Glutamatergic neuron (in vitro differentiated cells): ENCODE data around the gene ATXN2L. TPM values are rescaled to one million over a fixed set of nuclear protein-coding genes. Genes with fewer than 3 reads are reported as not detected.

Experiments
- DNase-seq: peaks from one replicate; pipeline ENCODE4 v3.0.0; 2022
- H3K27ac Mint-ChIP-seq: one replicate; pipeline ENCODE4 v1.8.0; 2020; ENCODE audit warnings: mild to moderate bottlenecking, mixed read lengths, inconsistent platforms; ENCODE audit not compliant: unreplicated experiment
- H3K27me3 Mint-ChIP-seq: one replicate; pipeline ENCODE4 v1.8.0; 2020; ENCODE audit warnings: mild to moderate bottlenecking, moderate library complexity, mixed read lengths, inconsistent platforms; ENCODE audit not compliant: unreplicated experiment
- H3K36me3 Mint-ChIP-seq: one replicate; pipeline ENCODE4 v1.8.0; 2020; ENCODE audit warnings: mild to moderate bottlenecking, mixed read lengths, inconsistent platforms; ENCODE audit not compliant: unreplicated experiment
- H3K4me1 Mint-ChIP-seq: one replicate; pipeline ENCODE4 v1.8.0; 2020; ENCODE audit warnings: mild to moderate bottlenecking, low read depth, mixed read lengths, inconsistent platforms; ENCODE audit not compliant: unreplicated experiment
- H3K4me3 Mint-ChIP-seq: one replicate; pipeline ENCODE4 v1.8.0; 2020; ENCODE audit warnings: mild to moderate bottlenecking, mixed read lengths, inconsistent platforms; ENCODE audit not compliant: unreplicated experiment
- H3K9me3 Mint-ChIP-seq: one replicate; pipeline ENCODE4 v1.8.0; 2020; ENCODE audit warnings: mild to moderate bottlenecking, moderate library complexity, mixed read lengths, inconsistent platforms; ENCODE audit not compliant: unreplicated experiment
- CTCF ChIP-seq: fragments of 200-600 bp; sonication (generic); IDR thresholded peaks from one replicate; pipeline ENCODE4 v1.5.0; 2021; ENCODE audit not compliant: partially characterized antibody, unreplicated experiment
- total RNA-seq: library from RNA; stranded (reverse); fragmentation: NEBNext Ultra II Directional; extraction: Animal tissue kit (Norgen Biotek cat#: 25700); gene quantifications from one replicate; pipeline ENCODE4 v1.2.1, GENCODE V29; 2021; ENCODE audit not compliant: unreplicated experiment

ATXN2L gene
- total RNA-seq, 1 donor from 2014 or later = 261 TPM

GRCh38 chr16:28876019-28876659 lies 53.3 kb downstream of the ATXN2L start:
- no peak overlapping the region for H3K4me3 Mint-ChIP-seq
- H3K9me3 Mint-ChIP-seq = peaks cover 3% of the 10 kb centered on the region
- H3K27me3 Mint-ChIP-seq = peaks cover 10% of the 10 kb centered on the region
- no peak for DNase-seq
- H3K27ac Mint-ChIP-seq = no peak overlapping the region
- no peaks in the 10 kb centered on the region for H3K36me3 Mint-ChIP-seq
- H3K4me1 Mint-ChIP-seq = peaks cover 9% of the 10 kb centered on the region
- no peak for TF ChIP-seq CTCF

- H3K27me3 Mint-ChIP-seq = peaks cover 12% of the 10 kb centered on the region
- DNase-seq = no peak
- no peak overlapping the region for H3K4me3 Mint-ChIP-seq
- peak overlapping the region; percentile 52 for H3K27ac Mint-ChIP-seq
- no peak for TF ChIP-seq CTCF
- H3K4me1 Mint-ChIP-seq = peaks cover 10% of the 10 kb centered on the region
- no peaks in the 10 kb centered on the region for H3K36me3 Mint-ChIP-seq
- peaks cover 6% of the 10 kb centered on the region for H3K9me3 Mint-ChIP-seq
Measured at GRCh38 chr16:28876973-28877654, 54.3 kb downstream of the ATXN2L start.

- H3K4me1 Mint-ChIP-seq = peaks cover 11% of the 10 kb centered on the region
- no peak for DNase-seq
- H3K4me3 Mint-ChIP-seq = no peak overlapping the region
- no peak for TF ChIP-seq CTCF
- H3K36me3 Mint-ChIP-seq = no peaks in the 10 kb centered on the region
- H3K9me3 Mint-ChIP-seq = peaks cover 7% of the 10 kb centered on the region
- no peak overlapping the region for H3K27ac Mint-ChIP-seq
- peaks cover 14% of the 10 kb centered on the region for H3K27me3 Mint-ChIP-seq
Measured at GRCh38 chr16:28877655-28878000, 54.8 kb downstream of the ATXN2L start.

GRCh38 chr16:28878083-28878926 lies 55.5 kb downstream of the ATXN2L start, which contains the start of gene ATP2A1:
TSS of gene ATP2A1 (plus strand) at chr16:28878488. CDS start at chr16:28878672, 184 bp downstream.
- no peak for TF ChIP-seq CTCF
- no peak for DNase-seq
- Mint-ChIP-seq H3K4me3 (peak within 1 kb of the TSS; percentile 93), H3K27ac (peak within 1 kb of the TSS; percentile 62), H3K9me3 (peaks cover 7% of the 10 kb centered on the region), H3K4me1 (peaks cover 11% of the 10 kb centered on the region), H3K36me3 (no peaks in the 10 kb centered on the region), H3K27me3 (peaks cover 14% of the 10 kb centered on the region)
